B cell (primary cell): Measurements from ENCODE around the gene SP7.

Experiments used
- CTCF ChIP-seq: fragments of 200-600 bp; IDR thresholded peaks from one replicate; pipeline ENCODE4 v1.8.0; 2022; ENCODE audit warnings: antibody characterized with exemption, mild to moderate bottlenecking
- EZH2 ChIP-seq: IDR thresholded peaks from 2 replicates; pipeline ENCODE4 v1.6.1; 2012; ENCODE audit warnings: borderline replicate concordance, low read depth, mild to moderate bottlenecking, moderate library complexity, low read length; ENCODE audit not compliant: insufficient read depth, poor library complexity, severe bottlenecking

GRCh38 chr12:53379389-53380103 lies 43.4 kb upstream of the SP7 start:
- TF ChIP-seq CTCF, result no peak
- TF ChIP-seq EZH2, result no peak
